Right renal cortex interstitium (tissue), 3 donors: ENCODE data around the gene THSD7B. TPM values are rescaled to one million over a fixed set of nuclear protein-coding genes. Genes with fewer than 3 reads are reported as not detected.

ENCODE experiments used
- DNase-seq, 3 donors: peaks; one replicate each; pipeline ENCODE4 v3.0.0-alpha.2; 2013; ENCODE audit warnings: low read depth in 3 of 3, low spot score in 2 of 3
- polyA plus RNA-seq, 3 donors: library from polyadenylated mRNA; unstranded; fragments of 120-200 nt; gene quantifications; one replicate each; pipeline ENCODE4 v1.2.1, GENCODE V29; 2013; ENCODE audit not compliant: insufficient read length in 3 of 3

THSD7B gene
- polyA plus RNA-seq, 3 donors, result 5.1 to 5.8 (median 5.4) TPM

- peak in 1 of 3 donors; percentile 15 for DNase-seq
Measured at GRCh38 chr2:136809998-136810397, 44.7 kb downstream of the THSD7B start.

- DNase-seq, result no peak
Measured at GRCh38 chr2:136818839-136819238, 53.5 kb downstream of the THSD7B start.

- no peak for DNase-seq
Measured at GRCh38 chr2:136823291-136823690, 57.9 kb downstream of the THSD7B start.

- no peak for DNase-seq
Measured at GRCh38 chr2:136828162-136828561, 62.8 kb downstream of the THSD7B start.

- DNase-seq, result no peak
Measured at GRCh38 chr2:136828774-136829173, 63.4 kb downstream of the THSD7B start.

GRCh38 chr2:136844546-136844945 is 79.2 kb downstream of the THSD7B start:
- no peak for DNase-seq

- no peak for DNase-seq
Measured at GRCh38 chr2:136858656-136859055, 93.3 kb downstream of the THSD7B start.

GRCh38 chr2:136860443-136860958 is 95.2 kb downstream of the THSD7B start:
- no peak for DNase-seq

- DNase-seq, result no peak
Measured at GRCh38 chr2:136863468-136863867, 98.1 kb downstream of the THSD7B start.

- DNase-seq, result no peak
Measured at GRCh38 chr2:136863874-136864273, 98.5 kb downstream of the THSD7B start.

- DNase-seq, result no peak
Measured at GRCh38 chr2:136871424-136871823, 106.1 kb downstream of the THSD7B start.

- no peak for DNase-seq
Measured at GRCh38 chr2:136874258-136874657, 108.9 kb downstream of the THSD7B start.

GRCh38 chr2:136891100-136891499 is 125.8 kb downstream of the THSD7B start:
- no peak for DNase-seq

GRCh38 chr2:136894007-136894634 is 128.8 kb downstream of the THSD7B start:
- DNase-seq, result no peak

- no peak for DNase-seq
Measured at GRCh38 chr2:136901732-136902131, 136.4 kb downstream of the THSD7B start.

GRCh38 chr2:136905779-136906178 is 140.4 kb downstream of the THSD7B start:
- no peak for DNase-seq

GRCh38 chr2:136909777-136910176 is 144.4 kb downstream of the THSD7B start:
- no peak for DNase-seq

GRCh38 chr2:136916131-136916530 is 150.8 kb downstream of the THSD7B start:
- no peak for DNase-seq

- peak in 1 of 3 donors; percentile 30 for DNase-seq
Measured at GRCh38 chr2:136917411-136917881, 152.1 kb downstream of the THSD7B start.

GRCh38 chr2:136919682-136920081 is 154.3 kb downstream of the THSD7B start:
- DNase-seq, result no peak

GRCh38 chr2:136920652-136921333 is 155.4 kb downstream of the THSD7B start:
- no peak for DNase-seq

GRCh38 chr2:136927156-136927555 is 161.8 kb downstream of the THSD7B start:
- DNase-seq, result no peak
